Uterus (tissue), 4 donors: ENCODE measurements around the gene GLCE. TPM values are rescaled to one million over a fixed set of nuclear protein-coding genes. Genes with fewer than 3 reads are reported as not detected.

Source experiments
- DNase-seq, 2 donors: peaks; one replicate each; pipeline ENCODE4 v3.0.0-alpha.2; 2019 to 2020
- H3K27ac ChIP-seq, 2 donors: fragments of 200-600 bp; sonication (generic); 1 replicate in 1 of 2; 2 replicates in 1 of 2; pipeline ENCODE4 v1.5.1; 2016 to 2018
- H3K27me3 ChIP-seq, 2 donors: fragments of 200-600 bp; sonication (generic); one replicate each; pipeline ENCODE4 v1.5.1; 2018 to 2019; ENCODE audit warnings: control low read depth in 1 of 2
- H3K36me3 ChIP-seq, 2 donors: fragments of 200-600 bp; sonication (generic); one replicate each; pipeline ENCODE4 v1.5.1; 2019; ENCODE audit warnings: control low read depth in 1 of 2
- H3K4me1 ChIP-seq, 2 donors: fragments of 200-600 bp; sonication (generic); one replicate each; pipeline ENCODE4 v1.5.1; 2018 to 2019; ENCODE audit warnings: control low read depth in 1 of 2
- H3K4me3 ChIP-seq, 2 donors: fragments of 200-600 bp; sonication (generic); 1 replicate in 1 of 2; 2 replicates in 1 of 2; pipeline ENCODE4 v1.5.1; 2018 to 2019; ENCODE audit warnings: mild to moderate bottlenecking in 1 of 2
- H3K9me3 ChIP-seq, 2 donors: fragments of 200-600 bp; sonication (generic); one replicate each; pipeline ENCODE4 v1.5.1; 2019; ENCODE audit warnings: control low read depth in 1 of 2
- POLR2A ChIP-seq, 2 donors: fragments of 450-650 bp; IDR thresholded peaks; one replicate each; pipeline ENCODE4 v1.6.1; 2016; ENCODE audit warnings: antibody characterized with exemption in 2 of 2, mild to moderate bottlenecking in 1 of 2, moderate library complexity in 1 of 2
- intact Hi-C: fragments of 100-400 bp; cut with DNase I; formaldehyde crosslinking; loops from one replicate; pipeline ENCODE4 v1.15.1; 2023; ENCODE audit warnings: low total_unique reads
- total RNA-seq, 4 donors: library from RNA; depleted of rRNA in 3 of 4; stranded (reverse); fragments of >200 nt in 3 of 4; gene quantifications; one replicate each; pipeline versions ENCODE4 v1.1.0 to v1.2.4, GENCODE V29; 2014 to 2023
- TF ChIP-seq, protein P1 (sequence below), 4 experiments: fragments of 200-600 bp in 2 of 4; fragments of 450-650 bp in 2 of 4; sonication (generic) in 2 of 4; IDR thresholded peaks; one replicate each; pipeline ENCODE4 v1.5.1; 2016 to 2019; ENCODE audit warnings: antibody characterized with exemption in 4 of 4, mild to moderate bottlenecking in 2 of 4, moderate library complexity in 1 of 4
- donor health status: DM: yes; HTN: yes; CAD: no.

The GLCE gene
- total RNA-seq, 4 donors from 2014 or later, result 3.1 to 46.0 (median 14.7) TPM

- no peaks in the 10 kb centered on the region for H3K4me1 ChIP-seq
- H3K9me3 ChIP-seq, result no peaks in the 10 kb centered on the region
- no peaks in the 10 kb centered on the region for H3K36me3 ChIP-seq
- intact Hi-C loops, result no loop called here
- TF ChIP-seq, protein P1, sequence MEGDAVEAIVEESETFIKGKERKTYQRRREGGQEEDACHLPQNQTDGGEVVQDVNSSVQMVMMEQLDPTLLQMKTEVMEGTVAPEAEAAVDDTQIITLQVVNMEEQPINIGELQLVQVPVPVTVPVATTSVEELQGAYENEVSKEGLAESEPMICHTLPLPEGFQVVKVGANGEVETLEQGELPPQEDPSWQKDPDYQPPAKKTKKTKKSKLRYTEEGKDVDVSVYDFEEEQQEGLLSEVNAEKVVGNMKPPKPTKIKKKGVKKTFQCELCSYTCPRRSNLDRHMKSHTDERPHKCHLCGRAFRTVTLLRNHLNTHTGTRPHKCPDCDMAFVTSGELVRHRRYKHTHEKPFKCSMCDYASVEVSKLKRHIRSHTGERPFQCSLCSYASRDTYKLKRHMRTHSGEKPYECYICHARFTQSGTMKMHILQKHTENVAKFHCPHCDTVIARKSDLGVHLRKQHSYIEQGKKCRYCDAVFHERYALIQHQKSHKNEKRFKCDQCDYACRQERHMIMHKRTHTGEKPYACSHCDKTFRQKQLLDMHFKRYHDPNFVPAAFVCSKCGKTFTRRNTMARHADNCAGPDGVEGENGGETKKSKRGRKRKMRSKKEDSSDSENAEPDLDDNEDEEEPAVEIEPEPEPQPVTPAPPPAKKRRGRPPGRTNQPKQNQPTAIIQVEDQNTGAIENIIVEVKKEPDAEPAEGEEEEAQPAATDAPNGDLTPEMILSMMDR (IDR thresholded peaks at IDR 0.05), result no peak
- TF ChIP-seq POLR2A (IDR thresholded peaks at IDR 0.05), result no peak
- no peaks in the 10 kb centered on the region for H3K27me3 ChIP-seq
- no peak overlapping the region for H3K27ac ChIP-seq
- no peak for DNase-seq
- H3K4me3 ChIP-seq, result no peak overlapping the region
Measured at GRCh38 chr15:69170597-69170996, 10.2 kb downstream of the GLCE start.

- no peak for TF ChIP-seq POLR2A (IDR thresholded peaks at IDR 0.05)
- TF ChIP-seq, protein P1 (IDR thresholded peaks at IDR 0.05), result no peak
- no peak for DNase-seq
- H3K27me3 ChIP-seq, result no peaks in the 10 kb centered on the region
- no peak overlapping the region for H3K27ac ChIP-seq
- H3K4me1 ChIP-seq, result no peaks in the 10 kb centered on the region
- H3K9me3 ChIP-seq, result no peaks in the 10 kb centered on the region
- no peaks in the 10 kb centered on the region for H3K36me3 ChIP-seq
- no peak overlapping the region for H3K4me3 ChIP-seq
- intact Hi-C loops, result no loop called here
Measured at GRCh38 chr15:69172847-69173246, 12.4 kb downstream of the GLCE start.

DNA sequence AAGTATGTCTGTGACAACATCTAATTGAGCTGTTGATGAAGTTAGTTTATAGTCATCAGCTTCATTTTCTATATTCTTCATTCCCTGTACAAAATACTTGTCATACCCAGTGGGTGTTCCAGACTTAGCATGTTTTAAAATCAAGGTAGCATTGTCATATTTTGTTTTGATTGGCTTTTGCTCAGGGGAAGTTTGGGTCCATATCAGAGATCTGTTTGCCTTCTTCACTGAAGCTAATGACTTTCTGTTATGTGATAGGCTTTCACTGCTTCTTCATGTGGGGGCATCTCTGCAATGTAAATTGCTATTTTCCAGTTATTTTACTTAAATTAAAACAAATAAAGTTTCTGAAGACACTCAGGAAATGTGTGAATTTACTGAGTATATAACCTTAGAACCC, 15.1 kb downstream of the GLCE start:
- no peaks in the 10 kb centered on the region for H3K36me3 ChIP-seq
- TF ChIP-seq, protein P1 (IDR thresholded peaks at IDR 0.05), result no peak
- TF ChIP-seq POLR2A (IDR thresholded peaks at IDR 0.05), result no peak
- no peaks in the 10 kb centered on the region for H3K27me3 ChIP-seq
- no peaks in the 10 kb centered on the region for H3K9me3 ChIP-seq
- no peak overlapping the region for H3K4me3 ChIP-seq
- DNase-seq, result no peak
- no peaks in the 10 kb centered on the region for H3K4me1 ChIP-seq
- no peak overlapping the region for H3K27ac ChIP-seq
- intact Hi-C loops, result no loop called here

DNA sequence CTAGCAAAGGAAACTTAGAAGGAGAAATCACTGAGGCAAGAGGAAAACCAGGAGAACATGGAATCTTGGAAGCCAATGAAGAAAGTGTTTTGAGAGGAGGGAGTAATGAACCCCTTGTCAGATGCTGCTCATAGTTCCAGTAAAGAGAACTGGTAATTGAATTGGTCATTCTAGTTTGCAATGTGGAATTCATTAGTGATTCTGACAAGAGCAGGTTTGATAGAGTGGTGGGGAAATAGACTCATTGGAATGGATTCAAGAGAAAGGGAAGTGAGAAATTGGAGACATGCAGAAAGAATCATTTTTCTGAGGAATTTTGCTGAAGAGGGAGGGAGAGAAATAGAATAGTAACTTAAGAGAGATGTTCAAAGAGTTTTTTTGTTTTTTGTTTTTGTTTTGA, 21.0 kb downstream of the GLCE start:
- TF ChIP-seq, protein P1 (IDR thresholded peaks at IDR 0.05), result no peak
- TF ChIP-seq POLR2A (IDR thresholded peaks at IDR 0.05), result no peak
- no peak for DNase-seq
- H3K36me3 ChIP-seq, result no peaks in the 10 kb centered on the region
- intact Hi-C loops, result no loop called here
- no peaks in the 10 kb centered on the region for H3K4me1 ChIP-seq
- no peak overlapping the region for H3K4me3 ChIP-seq
- no peak overlapping the region for H3K27ac ChIP-seq
- no peaks in the 10 kb centered on the region for H3K27me3 ChIP-seq
- no peaks in the 10 kb centered on the region for H3K9me3 ChIP-seq

GRCh38 chr15:69185216-69185615, 24.8 kb downstream of the GLCE start:
- Histone ChIP-seq H3K36me3 (no peaks in the 10 kb centered on the region), H3K27ac (no peak overlapping the region), H3K27me3 (no peaks in the 10 kb centered on the region), H3K4me1 (no peaks in the 10 kb centered on the region), H3K9me3 (no peaks in the 10 kb centered on the region), H3K4me3 (no peak overlapping the region)
- DNase-seq, result no peak
- intact Hi-C loops, result no loop called here
- TF ChIP-seq, protein P1 (IDR thresholded peaks at IDR 0.05), result no peak
- TF ChIP-seq POLR2A (IDR thresholded peaks at IDR 0.05), result no peak
